WTC11 (cell line): Measurements from ENCODE around the gene CTNNA2.

ENCODE experiments used
- MLX ChIP-seq: sonication (generic); formaldehyde crosslinking; IDR thresholded peaks from 2 replicates; pipeline ENCODE4 v1.8.1; 2023; ENCODE audit warnings: mild to moderate bottlenecking, missing genetic modification reagents, moderate library complexity
- ZNF281 ChIP-seq: sonication (generic); formaldehyde crosslinking; IDR thresholded peaks from 2 replicates; pipeline ENCODE4 v1.8.0; 2023; ENCODE audit warnings: mild to moderate bottlenecking, missing genetic modification reagents

- TF ChIP-seq ZNF281 = no peak
- no peak for TF ChIP-seq MLX (CRISPR knock-in tag)
These were observed 369.7 kb downstream of the CTNNA2 start for GRCh38 chr2:79882548-79882947.
